GM12892 (cell line): ENCODE results near the gene CCDC175.

Source experiments
- POLR2A ChIP-seq: IDR thresholded peaks from 2 replicates; pipeline ENCODE4 v1.6.1; 2011; ENCODE audit warnings: low read depth, low read length, control low read depth
- POLR2AphosphoS5 ChIP-seq: IDR thresholded peaks from 2 replicates; pipeline ENCODE4 v1.6.1; 2011; ENCODE audit warnings: low read depth, low read length, control low read depth

GRCh38 chr14:59482541-59483331, 93.9 kb downstream of the CCDC175 start:
- TF ChIP-seq POLR2AphosphoS5 (no peak), POLR2A (no peak)
